ENCODE results near the gene CBY2. TPM values are rescaled to one million over a fixed set of nuclear protein-coding genes. Genes with fewer than 3 reads are reported as not detected.

The CBY2 gene
- total and polyA plus RNA-seq, 2 experiments from 2014 or later: 0.15 to 0.42 TPM

GRCh38 chr13:45731455-45731854 is 29.3 kb downstream of the CBY2 start (continued):
- TF ChIP-seq POLR2AphosphoS5 (IDR thresholded peaks at IDR 0.05; ENCODE audit: low read depth) (no peak), ZNF114 (CRISPR knock-in tag; IDR thresholded peaks at IDR 0.05) (no peak), NANOG (IDR thresholded peaks at IDR 0.05; ENCODE audit: borderline replicate concordance) (no peak), ZNF331 (CRISPR knock-in tag; IDR thresholded peaks at IDR 0.05; ENCODE audit: low read depth) (no peak), REST (IDR thresholded peaks at IDR 0.05; ENCODE audit: unreplicated experiment) (no peak), ETS1 (IDR thresholded peaks at IDR 0.05) (no peak), JUNB (IDR thresholded peaks at IDR 0.05; ENCODE audit: unreplicated experiment) (no peak)

- peaks cover 10% of the 10 kb centered on the region for H3K27me3 Mint-ChIP-seq (ENCODE audit: insufficient read depth, low read depth, poor library complexity)
- ATAC-seq (no peak), DNase-seq (ENCODE audit: low spot score) (no peak)
- no peak overlapping the region for H3K4me3 Mint-ChIP-seq
- Histone ChIP-seq H2AFZ (peak overlapping the region; percentile 32; the same call in 1 of the 2 replicates), H3K4me1 (ENCODE audit: insufficient read depth) (no peaks in the 10 kb centered on the region), H3K27me3 (ENCODE audit: insufficient read depth) (no peaks in the 10 kb centered on the region), H3K9me2 (ENCODE audit: insufficient read depth) (0 out of 2 replicates have a peak, but pooled peaks cover 4% of the 10 kb centered on the region), H3K79me2 (replicated peaks; ENCODE audit: insufficient read depth) (no peaks in the 10 kb centered on the region), H3K36me3 (ENCODE audit: insufficient read depth) (no peaks in the 10 kb centered on the region), H4K20me1 (replicated peaks; ENCODE audit: insufficient read depth) (no peaks in the 10 kb centered on the region), H3F3A (replicated peaks; ENCODE audit: low read depth) (no peaks in the 10 kb centered on the region), H3K4me2 (no peak overlapping the region), H3K27ac (ENCODE audit: low read depth) (no peak overlapping the region), H3K4me3 (no peak overlapping the region)
- peaks cover under 1% of the 10 kb centered on the region; the same call in 1 of the 3 replicates for H3K9me3 Mint-ChIP-seq
- H3K4me1 Mint-ChIP-seq: no peaks in the 10 kb centered on the region; the same call in 2 of the 3 replicates
- peaks cover 1% of the 10 kb centered on the region; the same call in 1 of the 3 replicates for H3K36me3 Mint-ChIP-seq (ENCODE audit: low read depth)
- no peak overlapping the region for H3K27ac Mint-ChIP-seq
- no peak for TF ChIP-seq EZH2phosphoT487 (IDR thresholded peaks at IDR 0.05; ENCODE audit: unreplicated experiment)
- no peak for TF ChIP-seq STAT1 (IDR thresholded peaks at IDR 0.05; ENCODE audit: unreplicated experiment)
- TF ChIP-seq POLR2AphosphoS5 (IDR thresholded peaks at IDR 0.05; ENCODE audit: low read depth): no peak
- no peak for TF ChIP-seq CTCF (conservative IDR thresholded peaks at IDR 0.05; ENCODE audit: low read depth in 2 of 2)
- TF ChIP-seq NANOG (IDR thresholded peaks at IDR 0.05; ENCODE audit: borderline replicate concordance): no peak
- TF ChIP-seq ETS1 (IDR thresholded peaks at IDR 0.05): no peak
- no peak for TF ChIP-seq EZH2 (IDR thresholded peaks at IDR 0.05; ENCODE audit: low read depth, unreplicated experiment)
- no peak for TF ChIP-seq ZNF114 (CRISPR knock-in tag; IDR thresholded peaks at IDR 0.05)
Measured at GRCh38 chr13:45732916-45733315, 30.8 kb downstream of the CBY2 start.
